ENCODE measurements around the gene TMEM38B.

TMEM38B gene

GRCh38 chr9:105686936-105687335, 7.4 kb upstream of the TMEM38B start:
- no peak overlapping the region for H3K4me3 Mint-ChIP-seq
- H3K9me3 Mint-ChIP-seq = peaks cover 3% of the 10 kb centered on the region
- H3K36me3 Mint-ChIP-seq (ENCODE audit: low read depth) = no peaks in the 10 kb centered on the region
- peaks cover 15% of the 10 kb centered on the region for H3K4me1 Mint-ChIP-seq
- H3K27ac Mint-ChIP-seq = no peak overlapping the region
- TF ChIP-seq CTCF (IDR thresholded peaks at IDR 0.05; ENCODE audit: unreplicated experiment in 3 of 3) = no peak
- peaks cover 18% of the 10 kb centered on the region for H3K27me3 Mint-ChIP-seq (ENCODE audit: low read depth)

- Mint-ChIP-seq H3K4me1 (peaks cover 19% of the 10 kb centered on the region), H3K27ac (no peak overlapping the region), H3K4me3 (peak overlapping the region in 1 of 3 experiments; percentile 40), H3K36me3 (ENCODE audit: low read depth) (no peaks in the 10 kb centered on the region), H3K9me3 (no peaks in the 10 kb centered on the region), H3K27me3 (ENCODE audit: low read depth) (peaks cover 39% of the 10 kb centered on the region)
- peak; percentile 51 to 63 (median 53) for TF ChIP-seq CTCF (IDR thresholded peaks at IDR 0.05; ENCODE audit: unreplicated experiment in 3 of 3)
Observed at GRCh38 chr9:105690742-105691141, 3.6 kb upstream of the TMEM38B start.

- no peaks in the 10 kb centered on the region for H3K36me3 Mint-ChIP-seq (ENCODE audit: low read depth)
- peaks cover 39% of the 10 kb centered on the region for H3K27me3 Mint-ChIP-seq (ENCODE audit: low read depth)
- H3K27ac Mint-ChIP-seq = no peak overlapping the region
- peak overlapping the region; percentile 87 to 93 (median 89) for H3K4me3 Mint-ChIP-seq
- no peaks in the 10 kb centered on the region for H3K9me3 Mint-ChIP-seq
- peaks cover 33% of the 10 kb centered on the region for H3K4me1 Mint-ChIP-seq
- no peak for TF ChIP-seq CTCF (IDR thresholded peaks at IDR 0.05; ENCODE audit: unreplicated experiment in 3 of 3)
Observed at GRCh38 chr9:105693435-105694189, 729 bp upstream of the TMEM38B start.

GRCh38 chr9:105694848-105695581, 674 bp downstream of the TMEM38B start:
- peak overlapping the region in 2 of 3 experiments; percentile 1 to 10 for H3K27ac Mint-ChIP-seq
- no peak for TF ChIP-seq CTCF (IDR thresholded peaks at IDR 0.05; ENCODE audit: unreplicated experiment in 3 of 3)
- H3K4me3 Mint-ChIP-seq = peak overlapping the region; percentile 85 to 94 (median 87)
- H3K36me3 Mint-ChIP-seq (ENCODE audit: low read depth) = no peaks in the 10 kb centered on the region
- H3K4me1 Mint-ChIP-seq = peaks cover 47% of the 10 kb centered on the region
- no peaks in the 10 kb centered on the region for H3K9me3 Mint-ChIP-seq
- peaks cover 34% of the 10 kb centered on the region for H3K27me3 Mint-ChIP-seq (ENCODE audit: low read depth)

- H3K27ac Mint-ChIP-seq = no peak overlapping the region
- H3K9me3 Mint-ChIP-seq = no peaks in the 10 kb centered on the region
- peaks cover 60% of the 10 kb centered on the region for H3K4me1 Mint-ChIP-seq
- H3K4me3 Mint-ChIP-seq = peak overlapping the region in 1 of 3 experiments; percentile 94
- peaks cover 27% of the 10 kb centered on the region for H3K27me3 Mint-ChIP-seq (ENCODE audit: low read depth)
- TF ChIP-seq CTCF (IDR thresholded peaks at IDR 0.05; ENCODE audit: unreplicated experiment in 3 of 3) = no peak
- peaks cover under 1% of the 10 kb centered on the region for H3K36me3 Mint-ChIP-seq (ENCODE audit: low read depth)
Observed at GRCh38 chr9:105696219-105696793, 2.0 kb downstream of the TMEM38B start.

All from nephron (organoid).